ENCODE measurements around the gene AIRE.
A peak's percentile ranks its signal among the peaks of the same experiment; 100 is the strongest.
"Not testable (repeated sequence)": the region's sequence is repeated elsewhere in the genome, so short reads cannot be mapped to it uniquely, and the experiment has no call there.

The AIRE gene

DNA sequence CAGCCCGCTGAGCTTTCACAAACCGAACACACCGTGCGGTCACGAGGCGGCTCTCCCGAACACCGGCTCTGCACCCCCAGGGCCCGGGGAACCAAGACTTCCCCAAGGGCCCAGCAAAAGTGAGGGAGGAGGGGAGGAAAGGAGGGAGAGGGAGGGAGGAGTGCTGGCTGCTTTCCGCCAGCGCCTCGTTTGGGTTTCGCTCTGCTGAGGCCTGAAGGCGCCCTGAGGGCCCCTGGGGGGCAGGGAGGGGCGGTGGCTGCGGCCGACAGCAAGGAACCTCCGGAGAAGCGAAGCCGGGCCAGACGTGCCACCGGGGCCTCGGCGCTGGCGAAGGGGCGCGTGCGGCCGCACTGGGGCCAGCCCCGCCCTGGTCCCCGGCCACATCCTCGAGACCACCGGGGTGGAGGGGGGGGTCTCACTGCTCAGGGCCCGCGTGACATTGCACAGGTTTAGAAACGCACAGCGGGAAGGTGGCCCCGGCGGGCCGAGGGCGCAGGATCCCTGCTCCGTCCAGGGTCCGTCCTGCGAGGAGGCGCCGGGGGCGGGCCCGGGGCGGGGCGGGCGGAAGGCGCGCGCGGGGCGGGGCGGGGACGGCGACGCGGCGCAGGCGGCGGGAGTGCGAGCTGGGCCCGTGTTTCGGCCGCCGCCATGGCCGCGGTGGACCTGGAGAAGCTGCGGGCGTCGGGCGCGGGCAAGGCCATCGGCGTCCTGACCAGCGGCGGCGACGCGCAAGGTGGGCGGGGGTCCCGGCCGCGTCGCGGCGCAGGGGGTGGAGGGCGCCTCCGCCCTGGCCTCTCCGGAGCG, 14.0 kb downstream of the AIRE start, which contains the start of gene PFKL:
Gene PFKL (plus strand): TSS at position 596 of the 804 bp plus-strand sequence. CDS start 53 bp downstream, at position 649.
- TF ChIP-seq, protein P1, sequence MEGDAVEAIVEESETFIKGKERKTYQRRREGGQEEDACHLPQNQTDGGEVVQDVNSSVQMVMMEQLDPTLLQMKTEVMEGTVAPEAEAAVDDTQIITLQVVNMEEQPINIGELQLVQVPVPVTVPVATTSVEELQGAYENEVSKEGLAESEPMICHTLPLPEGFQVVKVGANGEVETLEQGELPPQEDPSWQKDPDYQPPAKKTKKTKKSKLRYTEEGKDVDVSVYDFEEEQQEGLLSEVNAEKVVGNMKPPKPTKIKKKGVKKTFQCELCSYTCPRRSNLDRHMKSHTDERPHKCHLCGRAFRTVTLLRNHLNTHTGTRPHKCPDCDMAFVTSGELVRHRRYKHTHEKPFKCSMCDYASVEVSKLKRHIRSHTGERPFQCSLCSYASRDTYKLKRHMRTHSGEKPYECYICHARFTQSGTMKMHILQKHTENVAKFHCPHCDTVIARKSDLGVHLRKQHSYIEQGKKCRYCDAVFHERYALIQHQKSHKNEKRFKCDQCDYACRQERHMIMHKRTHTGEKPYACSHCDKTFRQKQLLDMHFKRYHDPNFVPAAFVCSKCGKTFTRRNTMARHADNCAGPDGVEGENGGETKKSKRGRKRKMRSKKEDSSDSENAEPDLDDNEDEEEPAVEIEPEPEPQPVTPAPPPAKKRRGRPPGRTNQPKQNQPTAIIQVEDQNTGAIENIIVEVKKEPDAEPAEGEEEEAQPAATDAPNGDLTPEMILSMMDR (IDR thresholded peaks at IDR 0.05; ENCODE audit: control insufficient read depth, extremely low read depth, insufficient read depth): no peak
- peak within 1 kb of the TSS; percentile 73 for H3K4me3 ChIP-seq (ENCODE audit: low read depth, low read length)
- DNase-seq (ENCODE audit: low read depth): no peak

DNA sequence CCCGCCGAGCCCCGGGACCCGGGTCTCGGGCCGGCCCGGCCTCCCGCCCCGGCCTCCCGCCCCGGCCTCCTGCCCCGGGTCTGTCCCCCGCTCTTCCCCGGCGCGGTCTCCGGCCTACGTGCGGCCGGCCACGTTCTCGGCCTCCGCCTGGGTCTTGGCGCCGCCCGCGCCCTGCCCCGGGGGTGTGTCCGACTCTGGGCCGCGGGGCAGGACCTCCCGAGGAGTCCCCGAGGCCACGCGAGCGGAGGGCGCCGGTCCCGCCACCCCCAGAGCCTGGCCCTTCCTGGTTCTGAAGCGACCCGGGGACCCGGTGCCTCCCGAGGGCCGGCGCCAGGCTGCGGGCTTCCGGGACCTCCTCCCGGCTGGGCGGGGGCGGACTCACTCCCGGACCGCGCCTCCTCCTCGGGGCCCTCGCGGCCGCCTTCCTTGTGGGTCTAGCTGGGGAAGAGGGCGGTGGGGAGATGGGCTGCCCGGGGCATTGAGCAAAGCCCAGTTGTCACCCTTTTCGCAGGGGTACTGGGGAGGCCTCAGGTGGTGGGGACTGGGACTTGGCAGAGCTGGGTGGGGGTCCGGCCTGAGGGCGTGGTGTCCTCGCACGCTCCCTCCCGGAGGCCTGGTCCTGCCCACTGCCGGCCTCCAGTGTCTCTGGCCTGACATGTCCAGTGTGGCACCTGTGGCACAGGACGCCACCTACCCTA, 14.7 kb downstream of the AIRE start:
- no peak for DNase-seq (ENCODE audit: low read depth)
- TF ChIP-seq, protein P1 (IDR thresholded peaks at IDR 0.05; ENCODE audit: control insufficient read depth, extremely low read depth, insufficient read depth): peak; percentile 11; the same call in 1 of the 2 replicates
- H3K4me3 ChIP-seq (ENCODE audit: low read depth, low read length): peak overlapping the region; percentile 73

DNA sequence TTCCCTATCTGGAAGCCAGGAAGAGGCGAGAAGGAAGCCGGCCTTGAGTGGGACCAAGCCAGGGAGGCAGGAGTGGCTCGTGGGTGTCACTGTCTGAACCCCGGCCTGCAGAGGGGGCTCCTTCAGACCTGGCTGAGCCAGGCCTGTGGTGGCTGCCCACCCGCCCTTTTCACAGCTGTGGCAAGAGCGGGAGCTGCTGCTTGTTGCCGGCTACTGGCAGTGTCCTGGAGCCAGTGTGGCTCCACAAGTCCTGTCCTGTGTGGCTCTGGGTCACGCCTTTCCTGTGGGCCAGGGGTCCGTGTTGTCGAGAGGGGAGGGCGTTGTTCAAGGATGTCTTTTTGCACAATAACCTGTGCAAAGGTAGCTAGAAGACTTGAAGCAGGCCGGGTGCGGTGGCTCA, 15.5 kb downstream of the AIRE start:
- TF ChIP-seq, protein P1 (IDR thresholded peaks at IDR 0.05; ENCODE audit: control insufficient read depth, extremely low read depth, insufficient read depth): no peak
- peak overlapping the region; percentile 73 for H3K4me3 ChIP-seq (ENCODE audit: low read depth, low read length)
- DNase-seq (ENCODE audit: low read depth): no peak

DNA sequence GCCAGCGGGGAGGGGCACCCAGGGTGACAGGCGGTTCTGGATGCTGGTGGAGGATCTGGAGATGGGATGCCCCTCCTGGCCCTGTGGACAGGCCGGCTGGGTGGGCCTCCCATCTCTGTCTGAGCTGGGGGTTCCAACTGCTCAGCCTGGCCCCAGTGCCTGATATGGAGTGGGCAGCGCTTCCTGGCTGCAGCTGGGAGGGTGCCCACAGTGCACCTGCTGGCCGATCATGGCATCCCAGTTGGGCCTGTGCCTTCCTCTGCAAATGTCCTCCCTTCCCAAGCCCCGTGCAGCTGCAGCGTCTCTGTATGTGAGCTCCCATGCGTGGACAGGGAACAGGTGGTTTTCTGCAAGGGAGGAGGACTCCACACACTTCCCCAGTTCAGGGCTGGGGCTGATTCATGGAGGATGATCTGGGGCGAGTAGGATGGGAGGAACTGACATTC, 16.3 kb downstream of the AIRE start:
- DNase-seq (ENCODE audit: low read depth): no peak
- H3K4me3 ChIP-seq (ENCODE audit: low read depth, low read length): peak overlapping the region; percentile 73
- TF ChIP-seq, protein P1 (IDR thresholded peaks at IDR 0.05; ENCODE audit: control insufficient read depth, extremely low read depth, insufficient read depth): 0 out of 2 replicates have a peak, but pooled peaks have one; percentile 12

DNA sequence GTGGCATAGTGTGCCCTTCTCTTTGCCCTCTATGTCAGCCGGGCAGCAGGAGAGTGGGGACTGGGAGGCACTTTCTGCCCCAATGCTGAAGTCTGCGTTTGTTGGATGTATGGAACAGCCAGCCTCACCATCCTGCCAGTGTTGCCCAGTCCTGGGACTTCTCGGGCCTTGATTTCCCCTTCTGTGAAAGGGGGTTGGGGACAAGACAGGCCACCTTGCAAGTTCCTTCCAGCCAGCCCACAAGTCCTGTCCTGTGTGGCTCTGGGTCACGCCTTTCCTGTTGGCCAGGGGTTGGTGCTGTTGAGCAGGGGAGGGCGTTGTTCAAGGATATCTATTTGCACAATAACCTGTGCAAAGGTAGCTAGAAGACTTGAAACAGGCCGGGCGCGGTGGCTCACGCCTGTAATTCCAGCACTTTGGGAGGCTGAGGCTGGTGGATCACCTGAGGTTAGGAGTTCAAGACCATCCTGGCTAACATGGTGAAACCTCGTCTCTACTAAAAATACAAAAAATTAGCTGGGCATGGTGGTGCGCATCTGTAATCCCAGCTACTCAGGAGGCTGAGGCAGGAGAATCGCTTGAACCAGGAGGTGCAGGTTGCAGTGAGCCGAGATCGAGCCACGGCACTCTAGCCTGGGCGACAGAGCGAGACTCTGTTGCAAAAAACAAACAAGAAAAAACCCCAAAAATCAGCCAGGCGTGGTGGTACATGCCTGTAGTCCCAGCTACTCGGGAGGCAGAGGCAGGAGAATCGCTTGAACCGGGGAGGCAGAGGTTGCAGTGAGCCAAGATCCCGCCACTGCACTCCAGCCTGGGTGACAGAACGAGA, 17.1 kb downstream of the AIRE start:
- not testable (repeated sequence) for DNase-seq (ENCODE audit: low read depth); H3K4me3 ChIP-seq (ENCODE audit: low read depth, low read length)
- TF ChIP-seq, protein P1 (IDR thresholded peaks at IDR 0.05; ENCODE audit: control insufficient read depth, extremely low read depth, insufficient read depth): peak; percentile 46

DNA sequence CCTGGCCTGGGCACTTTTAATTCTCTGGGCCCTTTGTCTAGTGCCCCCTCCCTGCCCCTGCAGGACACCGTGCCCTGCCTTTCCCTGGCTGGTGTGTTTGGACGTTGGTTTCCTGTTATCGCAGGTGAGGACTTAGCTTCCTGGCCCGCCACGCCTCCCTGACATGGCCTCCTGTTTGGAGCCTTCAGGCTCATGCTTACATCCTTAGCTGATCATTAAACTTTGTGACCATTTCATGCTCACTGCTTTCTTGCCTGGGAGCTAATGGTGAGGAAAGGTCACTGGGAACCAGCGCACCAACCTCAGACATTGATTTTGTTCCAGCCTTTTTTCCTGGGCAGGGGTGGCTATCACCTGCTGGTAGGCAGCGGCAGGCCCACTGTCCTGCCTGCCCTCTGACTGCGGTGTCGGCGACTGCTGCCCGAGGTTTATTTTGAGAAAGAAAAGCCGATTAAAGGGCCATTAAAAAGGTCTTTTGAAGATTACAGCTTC, 17.9 kb downstream of the AIRE start:
- TF ChIP-seq, protein P1 (IDR thresholded peaks at IDR 0.05; ENCODE audit: control insufficient read depth, extremely low read depth, insufficient read depth): no peak
- H3K4me3 ChIP-seq (ENCODE audit: low read depth, low read length): no peak overlapping the region
- no peak for DNase-seq (ENCODE audit: low read depth)

Measured in LNCaP clone FGC (cell line).